Ascending aorta (tissue), 2 donors: ENCODE measurements around the gene CLN6. TPM values are rescaled to one million over a fixed set of nuclear protein-coding genes. Genes with fewer than 3 reads are reported as not detected.
"Not testable (repeated sequence)": the region's sequence is repeated elsewhere in the genome, so short reads cannot be mapped to it uniquely, and the experiment has no call there.

Source experiments
- DNase-seq, 2 donors: peaks; one replicate each; pipeline ENCODE4 v3.0.0-alpha.2; 2019; ENCODE audit warnings: low spot score in 2 of 2
- H3K27ac ChIP-seq, 2 donors: fragments of 200-600 bp; sonication (generic); one replicate each; pipeline ENCODE4 v1.5.1; 2016 to 2017; ENCODE audit warnings: mild to moderate bottlenecking in 1 of 2
- H3K27me3 ChIP-seq: fragments of 200-600 bp; sonication (generic); one replicate; pipeline ENCODE4 v1.5.1; 2017
- H3K36me3 ChIP-seq, 2 donors: fragments of 200-600 bp; sonication (generic); one replicate each; pipeline ENCODE4 v1.5.1; 2016
- H3K4me1 ChIP-seq, 2 donors: fragments of 200-600 bp; sonication (generic); one replicate each; pipeline ENCODE4 v1.5.1; 2016 to 2017; ENCODE audit warnings: mild to moderate bottlenecking in 1 of 2
- H3K4me3 ChIP-seq, 2 donors: fragments of 200-600 bp; sonication (generic); one replicate each; pipeline ENCODE4 v1.5.1; 2016 to 2017; ENCODE audit warnings: mild to moderate bottlenecking in 1 of 2
- H3K9me3 ChIP-seq, 2 donors: fragments of 200-600 bp; sonication (generic); one replicate each; pipeline ENCODE4 v1.5.1; 2016
- intact Hi-C: fragments of 100-400 bp; cut with DNase I; formaldehyde crosslinking; loops from one replicate; pipeline ENCODE4 v1.15.1; 2023
- total RNA-seq: library from RNA; depleted of rRNA; stranded (reverse); fragments of >200 nt; gene quantifications from one replicate; pipeline ENCODE4 v1.1.0, GENCODE V29; 2016
- TF ChIP-seq, protein P1 (sequence below), 3 experiments: fragments of 200-600 bp in 2 of 3; fragments of 450-650 bp in 1 of 3; sonication (generic) in 2 of 3; IDR thresholded peaks; one replicate each; pipeline ENCODE4 v1.5.1; 2016 to 2019; ENCODE audit warnings: antibody characterized with exemption in 3 of 3, mild to moderate bottlenecking in 1 of 3, moderate library complexity in 1 of 3

Gene CLN6
- total RNA-seq, 1 donor from 2014 or later = 6.4 TPM

DNA sequence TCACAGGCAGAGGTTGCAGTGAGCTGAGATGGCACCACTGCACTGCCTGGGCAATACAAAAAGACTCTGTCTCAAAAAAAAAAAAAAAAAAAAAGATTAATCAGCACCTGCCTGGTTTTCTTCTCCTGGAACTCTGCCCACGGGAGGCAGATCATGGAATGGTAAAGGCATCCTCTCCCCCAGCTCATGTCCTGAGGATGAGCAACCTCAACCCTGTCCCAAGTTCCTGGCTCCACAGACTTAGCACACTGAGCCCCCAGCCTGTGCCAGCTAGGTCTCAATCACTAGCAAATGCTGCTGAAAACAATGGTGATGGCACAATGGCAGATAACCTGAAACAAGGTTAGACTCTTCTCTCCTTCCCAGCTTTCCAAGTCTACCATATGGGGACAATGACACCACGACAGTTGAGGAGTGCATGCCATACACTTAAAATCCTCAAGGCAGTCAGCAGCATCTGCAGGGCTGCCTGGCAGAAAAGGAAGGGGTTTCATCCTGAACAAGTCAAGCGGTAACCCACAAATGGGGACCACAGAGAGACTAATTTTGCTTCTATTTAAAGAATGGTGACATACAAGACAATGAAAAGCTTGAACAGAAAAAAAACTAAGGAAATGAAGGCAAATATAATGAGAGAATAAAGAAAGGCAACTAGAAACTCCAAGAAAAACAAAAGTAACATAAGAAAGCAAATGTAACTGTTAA, 4.8 kb downstream of the CLN6 start:
- Histone ChIP-seq H3K36me3 (no peaks in the 10 kb centered on the region), H3K27ac (no peak overlapping the region), H3K4me1 (peaks cover 0 to 7% of the 10 kb centered on the region in 2 donors), H3K9me3 (no peaks in the 10 kb centered on the region), H3K4me3 (no peak overlapping the region), H3K27me3 (no peaks in the 10 kb centered on the region)
- intact Hi-C loops = loop anchor here (5.0 kb wide), 1 partner anchor 682 kb away; the partner anchor contains the start of gene MAP2K5
- DNase-seq = peak in 1 of 2 donors; percentile 35
- TF ChIP-seq, protein P1, sequence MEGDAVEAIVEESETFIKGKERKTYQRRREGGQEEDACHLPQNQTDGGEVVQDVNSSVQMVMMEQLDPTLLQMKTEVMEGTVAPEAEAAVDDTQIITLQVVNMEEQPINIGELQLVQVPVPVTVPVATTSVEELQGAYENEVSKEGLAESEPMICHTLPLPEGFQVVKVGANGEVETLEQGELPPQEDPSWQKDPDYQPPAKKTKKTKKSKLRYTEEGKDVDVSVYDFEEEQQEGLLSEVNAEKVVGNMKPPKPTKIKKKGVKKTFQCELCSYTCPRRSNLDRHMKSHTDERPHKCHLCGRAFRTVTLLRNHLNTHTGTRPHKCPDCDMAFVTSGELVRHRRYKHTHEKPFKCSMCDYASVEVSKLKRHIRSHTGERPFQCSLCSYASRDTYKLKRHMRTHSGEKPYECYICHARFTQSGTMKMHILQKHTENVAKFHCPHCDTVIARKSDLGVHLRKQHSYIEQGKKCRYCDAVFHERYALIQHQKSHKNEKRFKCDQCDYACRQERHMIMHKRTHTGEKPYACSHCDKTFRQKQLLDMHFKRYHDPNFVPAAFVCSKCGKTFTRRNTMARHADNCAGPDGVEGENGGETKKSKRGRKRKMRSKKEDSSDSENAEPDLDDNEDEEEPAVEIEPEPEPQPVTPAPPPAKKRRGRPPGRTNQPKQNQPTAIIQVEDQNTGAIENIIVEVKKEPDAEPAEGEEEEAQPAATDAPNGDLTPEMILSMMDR (IDR thresholded peaks at IDR 0.05) = no peak

GRCh38 chr15:68224108-68224507, 5.4 kb downstream of the CLN6 start:
- intact Hi-C loops = no loop called here
- H3K4me3 ChIP-seq = no peak overlapping the region
- TF ChIP-seq, protein P1 (IDR thresholded peaks at IDR 0.05) = no peak
- no peak for DNase-seq
- no peaks in the 10 kb centered on the region for H3K36me3 ChIP-seq
- peaks cover 0 to 7% of the 10 kb centered on the region in 2 donors for H3K4me1 ChIP-seq
- no peak overlapping the region for H3K27ac ChIP-seq
- no peaks in the 10 kb centered on the region for H3K27me3 ChIP-seq
- H3K9me3 ChIP-seq = no peaks in the 10 kb centered on the region

- peak in 1 of 2 donors; percentile 30 for DNase-seq
- Histone ChIP-seq H3K36me3 (peaks cover 0 to 4% of the 10 kb centered on the region in 2 donors), H3K27ac (no peak overlapping the region), H3K4me3 (no peak overlapping the region), H3K27me3 (no peaks in the 10 kb centered on the region), H3K9me3 (no peaks in the 10 kb centered on the region), H3K4me1 (peaks cover 0 to 1% of the 10 kb centered on the region in 2 donors)
- TF ChIP-seq, protein P1 (IDR thresholded peaks at IDR 0.05) = no peak
- intact Hi-C loops = no loop called here
Measured at GRCh38 chr15:68223171-68223570, 6.4 kb downstream of the CLN6 start.

GRCh38 chr15:68222432-68222743, 7.1 kb downstream of the CLN6 start:
- H3K27me3 ChIP-seq, H3K9me3 ChIP-seq, H3K4me1 ChIP-seq, intact Hi-C loops, H3K27ac ChIP-seq, H3K4me3 ChIP-seq, H3K36me3 ChIP-seq: not testable (repeated sequence)
- DNase-seq = peak in 1 of 2 donors; percentile 37

GRCh38 chr15:68221530-68222431, 7.7 kb downstream of the CLN6 start:
- H3K36me3 ChIP-seq, intact Hi-C loops, H3K27me3 ChIP-seq, H3K4me3 ChIP-seq, H3K4me1 ChIP-seq, H3K27ac ChIP-seq, H3K9me3 ChIP-seq: not testable (repeated sequence)
- DNase-seq = peak in 1 of 2 donors; percentile 46

DNA sequence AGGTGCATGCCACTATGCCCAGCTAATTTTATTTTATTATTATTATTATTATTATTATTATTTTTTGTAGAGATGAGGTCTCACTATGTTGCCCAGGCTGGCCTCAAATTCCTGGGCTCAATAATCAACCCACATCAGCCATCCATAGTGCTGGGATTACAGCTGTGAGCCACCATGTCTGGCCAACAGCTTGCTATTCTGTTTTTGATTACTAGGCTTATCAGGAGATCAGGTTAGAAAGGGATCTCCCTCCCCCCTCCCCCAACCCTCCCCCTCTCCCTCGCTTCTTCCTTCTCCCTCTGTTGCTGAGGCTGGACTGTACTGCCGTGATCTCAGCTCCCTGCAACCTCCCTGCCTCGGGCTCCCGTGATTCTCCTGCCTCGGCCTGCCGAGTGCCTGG, 8.6 kb downstream of the CLN6 start:
- TF ChIP-seq, protein P1 (IDR thresholded peaks at IDR 0.05) = no peak
- Histone ChIP-seq H3K9me3 (no peaks in the 10 kb centered on the region), H3K36me3 (peaks cover 0 to 4% of the 10 kb centered on the region in 2 donors), H3K27me3 (no peaks in the 10 kb centered on the region), H3K4me1 (no peaks in the 10 kb centered on the region), H3K4me3 (no peak overlapping the region), H3K27ac (no peak overlapping the region)
- intact Hi-C loops = no loop called here
- peak in 1 of 2 donors; percentile 12 for DNase-seq
